ENCODE measurements around the gene THUMPD3.

DNA sequence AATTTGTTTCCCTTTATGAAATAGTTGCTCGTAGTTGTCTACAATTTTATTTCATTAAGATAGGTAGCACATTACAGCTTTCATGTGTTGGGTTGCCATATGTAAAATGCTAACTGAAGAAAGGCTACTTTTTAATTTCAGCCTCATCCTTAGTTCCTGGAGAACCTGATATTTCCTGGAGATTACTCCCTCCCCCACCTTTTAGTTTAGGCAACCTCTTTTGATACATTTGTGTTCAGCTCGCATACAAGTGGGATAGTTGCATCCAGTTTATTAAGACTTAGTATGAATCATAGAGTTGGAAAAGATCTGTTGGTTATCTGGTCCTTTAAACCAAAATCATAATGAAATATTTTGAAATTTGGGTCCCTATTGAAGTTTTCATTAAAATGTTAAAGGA, 40.6 kb downstream of the THUMPD3 start:
- TF ChIP-seq, protein P1, sequence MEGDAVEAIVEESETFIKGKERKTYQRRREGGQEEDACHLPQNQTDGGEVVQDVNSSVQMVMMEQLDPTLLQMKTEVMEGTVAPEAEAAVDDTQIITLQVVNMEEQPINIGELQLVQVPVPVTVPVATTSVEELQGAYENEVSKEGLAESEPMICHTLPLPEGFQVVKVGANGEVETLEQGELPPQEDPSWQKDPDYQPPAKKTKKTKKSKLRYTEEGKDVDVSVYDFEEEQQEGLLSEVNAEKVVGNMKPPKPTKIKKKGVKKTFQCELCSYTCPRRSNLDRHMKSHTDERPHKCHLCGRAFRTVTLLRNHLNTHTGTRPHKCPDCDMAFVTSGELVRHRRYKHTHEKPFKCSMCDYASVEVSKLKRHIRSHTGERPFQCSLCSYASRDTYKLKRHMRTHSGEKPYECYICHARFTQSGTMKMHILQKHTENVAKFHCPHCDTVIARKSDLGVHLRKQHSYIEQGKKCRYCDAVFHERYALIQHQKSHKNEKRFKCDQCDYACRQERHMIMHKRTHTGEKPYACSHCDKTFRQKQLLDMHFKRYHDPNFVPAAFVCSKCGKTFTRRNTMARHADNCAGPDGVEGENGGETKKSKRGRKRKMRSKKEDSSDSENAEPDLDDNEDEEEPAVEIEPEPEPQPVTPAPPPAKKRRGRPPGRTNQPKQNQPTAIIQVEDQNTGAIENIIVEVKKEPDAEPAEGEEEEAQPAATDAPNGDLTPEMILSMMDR (IDR thresholded peaks at IDR 0.05 in 2 of 3, conservative IDR thresholded peaks at IDR 0.05 in 1 of 3; ENCODE audit: insufficient read depth in 2 of 3, low read depth in 1 of 3, low read length in 3 of 3), result no peak
- TF ChIP-seq POLR2A (conservative IDR thresholded peaks at IDR 0.05) (no peak), CREB1 (IDR thresholded peaks at IDR 0.05) (no peak), CREB1 (CRISPR knock-in tag; IDR thresholded peaks at IDR 0.05) (no peak)
- TF ChIP-seq, protein P2, sequence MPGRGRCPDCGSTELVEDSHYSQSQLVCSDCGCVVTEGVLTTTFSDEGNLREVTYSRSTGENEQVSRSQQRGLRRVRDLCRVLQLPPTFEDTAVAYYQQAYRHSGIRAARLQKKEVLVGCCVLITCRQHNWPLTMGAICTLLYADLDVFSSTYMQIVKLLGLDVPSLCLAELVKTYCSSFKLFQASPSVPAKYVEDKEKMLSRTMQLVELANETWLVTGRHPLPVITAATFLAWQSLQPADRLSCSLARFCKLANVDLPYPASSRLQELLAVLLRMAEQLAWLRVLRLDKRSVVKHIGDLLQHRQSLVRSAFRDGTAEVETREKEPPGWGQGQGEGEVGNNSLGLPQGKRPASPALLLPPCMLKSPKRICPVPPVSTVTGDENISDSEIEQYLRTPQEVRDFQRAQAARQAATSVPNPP (IDR thresholded peaks at IDR 0.05; ENCODE audit: borderline replicate concordance, insufficient read depth, insufficient read length), result no peak
